GM21423 (cell line): ENCODE data around the gene PSME2.

Experiments
- ATAC-seq: cut with Tn5 transposase; IDR thresholded peaks from one replicate; pipeline ENCODE4 v1.9.1; 2021; ENCODE audit warnings: mild to moderate bottlenecking, moderate library complexity; ENCODE audit not compliant: unreplicated experiment

The PSME2 gene

GRCh38 chr14:24136684-24137528, 9.5 kb downstream of the PSME2 start:
- ATAC-seq: no peak

- ATAC-seq: peak; percentile 84
Observed at GRCh38 chr14:24135834-24136683, 10.4 kb downstream of the PSME2 start, which contains the start of gene PSME1. Gene PSME1 (plus strand): TSS chr14:24136194. CDS start chr14:24136263, 69 bp downstream.

GRCh38 chr14:24135584-24135833, 10.9 kb downstream of the PSME2 start:
- no peak for ATAC-seq

- ATAC-seq: no peak
Observed at GRCh38 chr14:24133735-24134134, 12.7 kb downstream of the PSME2 start.

- ATAC-seq: no peak
Observed at GRCh38 chr14:24132976-24133375, 13.4 kb downstream of the PSME2 start.

GRCh38 chr14:24132061-24132685, 14.2 kb downstream of the PSME2 start:
- no peak for ATAC-seq

- no peak for ATAC-seq
Observed at GRCh38 chr14:24131549-24131966, 14.9 kb downstream of the PSME2 start.

- ATAC-seq: no peak
Observed at GRCh38 chr14:24130717-24131548, 15.5 kb downstream of the PSME2 start.

- ATAC-seq: no peak
Observed at GRCh38 chr14:24130380-24130716, 16.1 kb downstream of the PSME2 start, which contains the start of gene FITM1. Gene FITM1 (plus strand): TSS chr14:24130659. CDS start chr14:24131564, 905 bp downstream.

- no peak for ATAC-seq
Observed at GRCh38 chr14:24129410-24129998, 16.9 kb downstream of the PSME2 start.

GRCh38 chr14:24127673-24128072, 18.7 kb downstream of the PSME2 start:
- no peak for ATAC-seq

- ATAC-seq: no peak
Observed at GRCh38 chr14:24126939-24127338, 19.5 kb downstream of the PSME2 start.

GRCh38 chr14:24123424-24124417, 22.7 kb downstream of the PSME2 start:
- peak; percentile 63 for ATAC-seq

- ATAC-seq: no peak
Observed at GRCh38 chr14:24122898-24123297, 23.5 kb downstream of the PSME2 start.

GRCh38 chr14:24122416-24122815, 24.0 kb downstream of the PSME2 start:
- no peak for ATAC-seq

GRCh38 chr14:24121210-24121609, 25.2 kb downstream of the PSME2 start:
- no peak for ATAC-seq

GRCh38 chr14:24119691-24120090, 26.7 kb downstream of the PSME2 start:
- ATAC-seq: no peak

- ATAC-seq: no peak
Observed at GRCh38 chr14:24117179-24117578, 29.2 kb downstream of the PSME2 start.
